Measurements from ENCODE around the gene KLC1. TPM values are rescaled to one million over a fixed set of nuclear protein-coding genes. Genes with fewer than 3 reads are reported as not detected.
"Not testable (repeated sequence)": the region's sequence is repeated elsewhere in the genome, so short reads cannot be mapped to it uniquely, and the experiment has no call there.

Gene KLC1
- total RNA-seq, 1 donor from 2014 or later = 244 TPM

DNA sequence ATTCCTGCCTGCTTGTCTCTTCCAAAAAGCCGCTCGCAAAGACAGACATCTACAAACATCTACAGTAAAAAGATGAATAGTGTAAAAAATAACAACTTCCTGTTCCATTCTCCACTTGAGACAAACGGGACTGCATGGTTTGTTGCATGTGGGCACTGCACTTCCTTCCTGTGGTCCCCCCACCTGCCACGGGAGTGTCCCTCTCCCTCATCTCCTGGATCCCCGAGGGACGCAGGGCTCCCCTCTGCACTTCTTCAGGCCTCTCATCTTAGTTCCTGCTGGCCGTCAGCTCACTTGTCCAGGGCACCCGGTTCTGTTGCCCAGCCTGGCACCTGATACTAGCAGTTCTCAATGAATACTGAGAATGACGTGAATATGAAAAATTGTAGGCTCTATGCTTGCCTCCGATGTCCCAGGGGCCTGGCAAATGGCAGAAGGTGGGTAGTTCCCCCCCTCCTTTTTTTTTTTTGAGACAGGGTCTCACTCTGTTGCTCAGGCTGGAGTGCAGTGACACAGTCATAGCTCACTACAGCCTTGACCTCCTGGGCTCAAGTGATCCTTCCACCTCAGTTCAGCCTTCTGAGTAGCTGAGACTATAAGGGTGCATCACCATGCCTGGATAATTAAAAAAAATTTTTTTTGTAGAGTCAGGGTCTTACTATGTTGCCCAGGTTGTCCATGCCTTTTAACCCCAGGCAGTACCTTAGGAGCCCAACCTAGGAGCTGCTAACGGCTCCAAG, 3.5 kb upstream of the KLC1 start:
- no peak for DNase-seq (ENCODE audit: low read depth)

DNA sequence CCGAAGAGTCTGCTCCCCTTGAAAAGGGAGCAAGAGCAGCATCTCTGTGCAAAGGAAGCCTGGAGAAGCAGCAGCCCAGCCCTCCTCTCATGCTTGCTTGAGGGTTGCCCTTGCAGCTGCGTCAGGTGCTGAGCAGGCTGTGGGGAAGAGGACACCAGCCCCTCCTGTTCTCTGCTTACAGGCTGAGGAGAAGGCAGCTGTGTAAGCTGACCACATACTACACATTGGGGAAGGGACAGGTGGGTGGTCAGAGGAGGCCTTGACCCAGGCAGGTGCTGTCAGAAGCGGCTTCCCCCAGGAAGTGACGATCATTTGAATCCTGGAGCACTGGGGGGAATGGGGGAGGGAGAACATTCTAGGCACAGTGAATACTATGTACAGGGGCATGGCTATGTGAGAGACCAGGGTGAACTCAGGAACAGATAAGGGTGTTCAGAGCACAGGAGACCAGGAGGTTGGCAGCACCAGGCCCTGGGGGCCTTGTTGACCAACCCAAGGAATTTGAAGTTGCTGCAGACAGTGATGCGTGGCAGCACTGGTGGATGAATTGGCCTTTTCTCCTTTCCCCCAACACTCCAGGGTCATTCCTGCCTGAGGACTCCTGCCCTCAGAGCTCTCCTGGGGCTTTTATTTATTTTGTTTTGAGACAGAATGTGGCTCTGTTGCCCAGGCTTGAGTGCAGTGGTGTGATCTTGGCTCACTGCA, 2.7 kb upstream of the KLC1 start:
- DNase-seq (ENCODE audit: low read depth) = no peak

DNA sequence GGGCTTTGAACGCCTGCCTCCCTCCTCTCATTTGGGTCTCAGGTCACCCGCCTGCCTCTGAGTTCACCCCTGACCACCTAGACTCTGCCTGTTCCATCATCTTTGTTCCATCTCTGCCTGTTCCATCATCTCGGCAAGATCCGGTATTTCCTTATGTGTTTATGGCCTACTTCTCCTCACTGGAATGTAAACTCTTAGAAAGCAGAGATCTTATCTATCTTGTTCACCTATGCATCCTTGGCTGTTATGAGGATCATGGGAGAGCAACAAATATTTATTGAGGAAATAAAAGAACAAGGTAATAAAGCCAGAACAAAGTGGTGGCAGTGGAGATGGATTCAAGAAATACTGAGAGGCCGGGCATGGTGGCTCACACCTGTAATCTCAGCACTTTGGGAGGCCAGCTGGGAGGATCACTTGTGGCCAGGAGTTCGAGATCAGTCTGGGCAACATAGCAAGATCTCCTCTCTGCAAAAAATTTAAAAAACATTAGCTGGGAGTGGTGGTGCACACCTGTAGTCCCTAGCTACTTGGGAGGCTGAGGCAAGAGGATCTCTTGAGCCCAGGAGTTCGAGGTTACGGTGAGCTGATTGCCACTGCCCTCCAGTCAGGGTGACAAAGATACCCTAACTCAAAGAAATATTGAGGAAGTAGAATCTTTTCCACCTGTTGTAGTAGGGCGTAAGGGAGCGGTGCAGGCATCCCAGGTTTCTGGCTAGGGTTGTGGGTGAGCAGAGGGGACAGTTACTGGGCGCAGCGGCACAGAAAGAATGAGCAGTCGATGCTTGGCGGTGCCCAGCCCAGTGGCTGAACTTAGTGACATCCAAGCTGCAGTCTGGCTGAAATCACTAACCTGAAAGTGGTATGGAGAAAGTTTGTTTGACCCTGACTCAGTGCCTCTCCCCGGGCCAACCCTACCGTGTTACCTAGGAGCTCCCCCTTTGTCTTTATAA, 1.7 kb upstream of the KLC1 start:
- DNase-seq (ENCODE audit: low read depth) = no peak

DNA sequence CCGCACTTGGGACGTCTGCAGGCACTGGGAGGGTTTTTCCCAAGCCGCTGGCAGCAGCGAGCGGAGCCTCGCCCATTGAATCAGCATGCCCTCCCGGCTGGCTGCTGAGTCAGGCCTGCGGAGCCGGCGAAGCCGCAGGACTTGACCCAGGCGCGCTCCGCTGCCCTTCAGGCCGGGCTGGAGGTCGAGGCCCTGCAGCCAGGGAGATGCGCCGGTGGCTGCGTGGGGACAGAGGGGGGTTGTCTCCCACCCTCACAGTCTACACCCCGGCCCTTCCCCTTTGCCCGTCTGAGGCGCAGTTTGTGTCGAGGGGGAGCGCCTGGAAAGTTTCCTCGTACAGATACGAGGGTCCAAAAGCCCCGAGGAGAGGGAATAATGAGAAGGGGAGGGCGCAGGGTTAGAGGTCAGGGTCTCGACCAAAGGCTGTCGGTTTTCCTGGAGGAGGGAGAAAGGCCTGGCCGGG, 759 bp upstream of the KLC1 start:
- DNase-seq (ENCODE audit: low read depth) = peak; percentile 78

DNA sequence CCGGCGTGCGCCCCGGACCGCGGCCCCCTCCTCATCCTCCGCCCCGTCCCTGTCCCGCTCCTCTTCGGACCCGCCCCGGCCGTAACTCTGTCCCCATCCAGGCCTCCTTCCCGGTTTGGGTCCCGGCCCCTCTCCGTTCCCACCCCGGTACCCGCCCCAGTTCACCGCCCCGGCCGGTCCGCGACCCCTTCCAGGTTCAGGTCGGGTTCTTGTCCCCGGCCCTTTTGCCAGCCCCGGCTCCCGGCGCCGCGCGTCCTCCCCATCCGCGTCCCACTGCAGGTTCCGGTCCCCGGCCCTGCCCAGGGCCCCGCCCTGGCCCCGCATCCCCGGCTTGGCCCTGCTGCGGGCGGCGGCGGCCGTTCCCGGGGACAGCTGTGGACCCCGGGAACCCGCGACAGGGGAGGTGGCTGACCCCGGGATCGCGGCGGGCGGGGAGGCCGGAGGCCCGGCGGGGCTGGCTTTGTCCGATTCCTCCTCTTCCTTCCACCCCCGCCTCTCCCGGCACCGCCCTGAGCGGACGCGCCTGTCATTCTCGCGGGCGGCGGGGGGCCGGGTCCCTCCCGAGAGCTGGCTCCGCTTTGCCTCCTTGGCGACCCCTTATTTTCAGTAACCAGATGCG, 601 bp downstream of the KLC1 start:
- no peak for DNase-seq (ENCODE audit: low read depth)

DNA sequence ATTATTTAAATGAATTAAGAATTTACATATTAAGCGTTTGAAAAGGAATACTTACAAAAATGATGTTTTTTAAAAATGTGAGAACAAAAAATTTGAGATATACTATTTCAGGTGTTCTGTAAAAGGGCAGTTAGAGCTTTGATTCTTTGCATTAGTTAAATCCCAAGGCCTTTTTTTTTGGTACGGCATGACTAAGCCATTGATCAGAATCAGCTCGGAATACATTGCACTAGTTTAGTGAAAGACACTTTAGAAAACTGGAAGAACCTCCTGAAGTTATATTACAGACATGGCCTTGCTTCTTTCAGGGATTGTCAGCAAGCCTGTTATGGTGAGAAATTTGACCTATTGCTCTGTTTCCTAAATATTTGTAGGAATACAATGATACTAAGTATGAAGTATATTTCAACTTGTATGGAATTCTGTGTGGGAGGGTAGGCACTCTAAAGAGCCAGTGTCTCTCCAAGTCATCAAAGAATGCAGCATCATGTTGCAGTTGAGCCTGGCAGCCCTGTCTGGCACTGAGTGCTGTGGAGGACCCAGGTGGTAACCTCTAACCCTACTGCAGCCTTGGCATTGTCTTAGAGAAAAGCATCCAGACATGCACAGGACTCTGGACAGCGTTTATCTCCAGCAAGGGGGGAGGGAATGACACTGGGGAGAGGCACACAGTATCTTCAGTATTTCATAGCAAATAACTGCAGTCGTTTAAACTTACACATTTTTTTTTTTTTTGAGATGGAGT, 1.5 kb downstream of the KLC1 start:
- DNase-seq (ENCODE audit: low read depth) = no peak

DNA sequence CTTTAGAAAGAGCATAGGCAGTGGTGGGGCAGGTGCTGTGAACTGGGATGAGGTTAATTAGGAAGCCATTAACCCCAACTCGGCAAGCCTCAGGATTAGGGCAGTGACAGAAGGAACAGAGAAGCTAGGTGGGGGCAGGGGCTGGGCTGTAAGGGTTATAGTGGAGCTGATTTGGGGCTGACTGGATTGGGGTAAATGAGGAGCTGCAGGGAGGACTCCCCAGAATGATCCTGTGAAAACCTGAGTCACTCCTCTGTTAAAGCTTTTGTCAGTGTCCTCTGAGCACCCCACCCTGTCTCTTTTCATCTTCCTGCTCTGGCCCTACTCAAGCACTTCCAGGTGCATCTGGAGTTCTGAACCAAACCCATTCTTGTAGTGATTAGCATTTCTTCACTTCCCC, 4.4 kb downstream of the KLC1 start:
- DNase-seq (ENCODE audit: low read depth) = no peak

DNA sequence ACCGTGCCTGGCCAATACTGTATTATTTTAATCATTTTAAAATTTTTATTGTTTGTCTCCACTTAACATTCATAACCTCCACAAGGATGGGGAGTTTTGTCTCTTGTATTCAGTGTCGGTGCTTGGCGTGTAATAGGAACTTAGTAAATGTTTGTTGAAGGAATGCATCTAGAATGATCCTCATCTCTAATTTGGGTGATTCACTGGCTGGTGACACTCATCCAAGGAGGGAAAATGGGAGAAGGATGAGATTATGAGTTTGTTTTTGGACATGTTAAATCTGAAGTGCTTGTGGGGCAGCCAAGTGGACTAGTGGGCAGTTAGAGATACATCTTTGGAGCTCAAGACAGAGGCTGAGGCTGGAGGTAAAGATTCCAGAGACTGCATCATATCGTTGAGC, 5.1 kb downstream of the KLC1 start:
- DNase-seq (ENCODE audit: low read depth) = no peak

DNA sequence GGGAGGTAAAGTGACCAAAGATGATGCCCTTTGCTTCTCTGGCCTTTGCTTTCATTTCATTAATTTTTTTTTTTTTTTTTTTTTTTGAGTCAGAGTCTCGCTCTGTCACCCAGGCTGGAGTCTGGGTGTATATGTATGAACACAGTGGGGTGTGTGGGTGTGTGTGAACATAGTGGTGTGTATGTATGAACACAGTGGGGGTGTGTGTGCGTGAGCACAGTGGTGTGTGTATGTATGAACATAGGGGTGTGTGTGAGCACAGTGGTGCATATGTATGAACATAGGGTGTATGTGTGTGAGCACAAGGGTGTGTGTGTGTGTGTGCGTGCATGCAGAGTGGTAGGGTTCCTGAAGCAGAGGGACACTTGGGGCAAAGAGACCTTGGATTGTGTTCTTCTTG, 9.6 kb downstream of the KLC1 start:
- no peak for DNase-seq (ENCODE audit: low read depth)

DNA sequence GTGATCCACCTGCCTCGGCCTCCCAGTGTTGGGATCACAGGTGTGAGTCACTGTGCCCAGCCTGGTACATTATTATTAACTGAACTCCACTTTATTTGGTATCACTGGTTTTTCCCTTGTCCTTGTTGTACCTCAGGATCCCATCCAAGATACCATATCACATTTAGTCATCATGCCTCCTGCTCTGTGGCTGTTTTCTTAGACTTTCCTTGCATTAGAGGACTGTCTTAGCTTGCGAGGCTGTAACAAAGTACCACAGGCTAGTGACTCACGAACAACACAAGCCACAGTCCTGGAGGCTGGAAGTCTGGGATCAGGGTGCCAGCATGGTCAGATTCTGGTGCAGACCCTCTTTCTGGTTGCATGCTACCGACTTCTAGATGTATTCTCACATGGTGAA, 12.2 kb downstream of the KLC1 start:
- peak; percentile 64 for DNase-seq (ENCODE audit: low read depth)

DNA sequence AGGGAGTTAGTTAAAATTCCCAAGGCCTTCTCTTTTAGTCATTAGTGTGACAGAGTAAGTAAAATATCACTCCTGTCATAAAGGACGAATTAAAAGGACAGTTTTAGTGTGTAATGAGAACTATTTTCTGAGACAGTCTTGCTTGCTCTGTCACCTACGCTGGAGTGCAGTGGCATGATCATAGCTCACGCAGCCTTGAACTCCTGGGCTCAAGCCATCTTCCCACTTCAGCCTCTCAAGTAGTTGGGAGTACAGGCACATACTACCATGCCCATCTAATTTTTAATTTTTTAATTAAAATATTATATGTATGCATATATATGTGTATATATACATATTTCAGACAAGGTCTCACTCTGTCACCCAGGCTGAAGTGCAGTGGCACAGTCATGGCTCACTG, 17.2 kb downstream of the KLC1 start:
- DNase-seq (ENCODE audit: low read depth) = no peak

DNA sequence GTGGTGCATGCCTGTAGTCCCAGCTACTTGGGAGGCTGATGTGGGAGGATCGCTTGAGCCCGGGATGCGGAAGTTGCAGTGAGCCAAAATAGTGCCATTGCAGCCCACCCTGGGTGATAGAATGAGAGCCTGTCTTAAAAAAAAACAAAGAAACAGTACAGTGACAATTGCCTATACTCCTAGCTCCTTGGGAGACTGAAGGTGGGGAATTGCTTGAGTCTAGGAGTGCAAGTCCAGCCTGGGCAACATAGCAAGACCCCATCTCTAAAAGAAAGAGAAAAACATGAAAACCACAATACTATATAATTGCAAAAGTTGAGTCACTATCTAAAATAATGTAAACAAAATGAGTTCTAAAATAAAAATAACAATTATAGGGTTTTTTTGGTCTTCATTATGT, 20.0 kb downstream of the KLC1 start:
- no peak for DNase-seq (ENCODE audit: low read depth)

DNA sequence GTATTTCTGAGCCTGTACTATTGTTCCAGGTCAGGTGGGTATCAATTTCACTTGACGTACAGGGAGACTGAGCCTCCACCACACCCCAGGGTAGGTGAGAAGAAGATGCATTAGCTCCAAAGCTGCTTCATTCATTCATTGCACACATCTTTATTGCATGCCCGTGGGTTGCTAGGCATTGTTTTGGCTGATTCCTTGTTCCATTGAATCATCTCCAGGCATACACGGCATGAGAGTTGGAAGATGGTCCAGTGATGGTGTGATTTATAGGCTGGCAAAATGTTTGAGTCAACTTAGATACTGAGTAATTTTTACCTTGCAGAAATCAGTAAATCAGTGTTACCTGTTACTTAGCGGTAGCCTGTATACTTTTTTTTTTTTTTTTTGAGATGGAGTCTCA, 21.2 kb downstream of the KLC1 start:
- no peak for DNase-seq (ENCODE audit: low read depth)

DNA sequence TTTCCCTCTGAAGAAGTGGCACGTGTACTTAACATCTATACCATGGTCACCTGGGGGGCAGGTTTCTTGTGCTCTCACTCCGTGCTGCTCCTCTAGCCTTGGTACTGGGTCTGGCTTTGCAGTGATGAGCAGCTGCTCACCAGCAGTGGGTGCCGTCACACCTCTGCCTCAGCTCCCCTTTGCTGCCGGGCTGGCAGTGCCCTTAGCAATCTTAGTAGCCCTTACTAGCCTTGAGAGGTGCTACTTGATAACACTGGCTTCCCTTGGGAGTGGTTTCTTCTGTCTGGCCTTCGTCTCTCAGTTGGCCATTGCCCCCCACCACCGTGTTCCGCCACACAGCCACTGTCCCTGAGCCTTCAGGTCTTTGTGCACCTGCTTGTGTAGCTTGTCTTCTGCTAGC, 22.6 kb downstream of the KLC1 start:
- DNase-seq (ENCODE audit: low read depth) = no peak

DNA sequence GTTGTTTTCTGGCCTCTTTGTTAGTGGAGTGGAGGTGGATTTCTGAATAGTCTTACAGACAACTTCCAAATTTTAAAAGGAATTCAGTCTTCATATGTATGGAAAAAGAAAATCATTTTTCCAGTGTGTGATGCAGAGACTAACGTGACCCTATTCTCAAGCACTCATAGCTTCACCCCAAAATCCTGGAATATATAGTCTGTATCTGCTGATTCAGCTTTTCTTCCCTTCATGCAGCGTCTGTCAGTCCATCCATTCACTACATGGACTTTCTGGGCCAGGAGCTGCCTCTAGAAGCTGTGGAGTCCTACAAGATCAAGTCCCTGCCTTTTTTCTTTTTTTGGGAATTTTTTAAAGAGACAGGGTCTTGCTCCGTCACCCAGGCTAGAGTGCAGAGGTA, 23.8 kb downstream of the KLC1 start:
- DNase-seq (ENCODE audit: low read depth) = no peak

DNA sequence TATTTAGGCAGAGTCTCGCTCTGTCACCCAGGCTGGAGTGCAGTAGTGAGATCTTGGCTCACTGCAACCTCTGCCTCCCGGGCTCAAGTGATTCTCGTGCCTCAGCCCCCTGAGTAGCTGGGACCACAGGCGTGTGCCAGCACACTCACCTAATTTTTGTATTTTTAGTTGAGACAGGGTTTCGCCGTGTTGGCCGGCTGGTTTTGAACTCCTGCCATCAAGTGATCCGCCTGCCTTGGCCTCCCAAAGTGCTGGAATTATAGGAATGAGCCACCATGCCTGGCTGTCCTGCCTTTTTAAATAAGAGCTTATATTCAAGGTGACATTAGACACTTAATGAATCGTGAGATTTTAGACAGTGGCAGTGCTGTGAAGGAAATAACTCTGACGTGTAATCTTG, 24.3 kb downstream of the KLC1 start:
- DNase-seq (ENCODE audit: low read depth) = not testable (repeated sequence)

DNA sequence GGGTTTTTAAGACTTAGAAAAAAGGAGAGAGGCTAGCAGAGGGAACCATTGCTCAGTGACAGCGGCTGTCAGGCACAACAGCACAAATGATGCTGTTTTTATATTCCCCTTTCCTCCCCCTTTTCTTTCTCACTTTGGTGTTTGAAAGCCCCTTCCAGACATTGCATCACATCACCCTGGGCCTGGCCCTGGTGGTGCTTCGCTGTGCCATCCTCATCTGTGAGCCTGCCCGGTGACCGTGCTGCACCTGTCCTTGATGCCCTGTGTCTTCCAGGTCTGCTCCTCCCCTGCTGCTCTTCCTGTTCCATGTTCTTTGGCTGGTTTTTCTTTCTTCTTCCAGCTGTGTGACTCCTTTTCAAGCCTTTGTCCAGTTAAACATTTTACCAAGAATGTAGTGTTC, 24.8 kb downstream of the KLC1 start:
- DNase-seq (ENCODE audit: low read depth) = no peak

DNA sequence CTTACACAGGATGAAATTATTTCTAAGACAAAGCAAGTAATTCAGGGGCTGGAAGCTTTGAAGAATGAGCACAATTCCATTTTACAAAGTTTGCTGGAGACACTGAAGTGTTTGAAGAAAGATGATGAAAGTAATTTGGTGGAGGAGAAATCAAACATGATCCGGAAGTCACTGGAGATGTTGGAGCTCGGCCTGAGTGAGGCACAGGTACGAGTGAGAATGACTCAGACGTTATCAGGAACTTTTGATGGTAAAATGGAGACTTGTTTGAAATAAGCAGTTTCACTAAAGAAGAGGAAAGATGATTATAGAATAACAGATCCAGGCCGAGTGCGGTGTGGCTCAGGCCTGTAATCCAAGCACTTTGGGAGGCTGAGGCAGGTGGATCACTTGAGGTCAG, 25.6 kb downstream of the KLC1 start:
- no peak for DNase-seq (ENCODE audit: low read depth)

DNA sequence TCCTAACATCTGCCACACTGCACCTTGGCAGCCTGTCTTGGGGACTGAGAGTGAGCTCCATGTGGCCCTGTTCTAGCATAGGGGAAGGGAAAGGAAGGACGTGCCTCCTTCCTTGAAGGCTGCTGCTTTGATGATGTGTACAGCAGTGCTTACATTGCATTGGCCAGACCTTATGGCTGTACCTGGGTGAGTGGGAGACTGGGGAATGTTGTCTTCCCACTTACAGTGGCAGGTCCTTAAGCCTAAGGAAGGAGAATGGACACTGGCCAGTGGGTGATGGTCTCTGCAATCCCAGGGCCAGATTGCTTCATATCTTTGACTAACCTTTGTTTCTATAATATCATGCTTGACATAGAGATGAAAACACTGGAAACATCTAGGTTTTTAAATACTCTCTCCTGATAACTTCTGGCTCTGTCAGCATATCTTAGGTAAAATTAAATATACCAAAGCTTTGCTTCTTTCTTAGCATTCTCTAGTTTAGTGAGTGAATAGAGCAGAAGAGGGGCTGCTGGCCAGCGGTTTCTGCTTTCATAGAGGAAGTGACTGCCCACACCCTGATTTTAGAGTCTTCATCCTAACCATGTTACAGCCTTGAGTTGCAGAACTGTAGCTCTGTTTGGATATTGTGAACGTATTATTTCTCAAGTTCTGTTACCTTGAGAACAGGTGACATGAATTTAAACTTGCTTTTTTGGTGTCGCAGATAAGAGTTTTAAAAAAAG, 27.2 kb downstream of the KLC1 start:
- no peak for DNase-seq (ENCODE audit: low read depth)

DNA sequence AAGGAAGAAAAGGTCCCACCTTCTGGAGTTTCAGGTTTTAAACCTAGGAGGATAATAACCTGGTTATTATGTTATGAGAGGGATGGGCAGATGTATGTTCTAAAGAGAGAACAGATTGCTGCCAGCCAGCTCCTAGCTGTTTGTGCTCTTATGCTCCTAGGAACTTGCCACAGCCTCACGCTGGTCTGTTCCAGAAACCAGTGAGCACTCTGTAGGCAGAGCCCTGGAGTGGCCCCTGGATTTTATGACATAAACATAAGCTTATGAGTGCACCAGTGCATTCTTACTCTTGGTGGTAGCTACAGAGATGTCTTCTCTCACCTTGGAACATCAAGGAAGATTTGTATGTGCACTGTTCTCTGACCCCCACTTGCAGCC, 27.7 kb downstream of the KLC1 start:
- no peak for DNase-seq (ENCODE audit: low read depth)

DNA sequence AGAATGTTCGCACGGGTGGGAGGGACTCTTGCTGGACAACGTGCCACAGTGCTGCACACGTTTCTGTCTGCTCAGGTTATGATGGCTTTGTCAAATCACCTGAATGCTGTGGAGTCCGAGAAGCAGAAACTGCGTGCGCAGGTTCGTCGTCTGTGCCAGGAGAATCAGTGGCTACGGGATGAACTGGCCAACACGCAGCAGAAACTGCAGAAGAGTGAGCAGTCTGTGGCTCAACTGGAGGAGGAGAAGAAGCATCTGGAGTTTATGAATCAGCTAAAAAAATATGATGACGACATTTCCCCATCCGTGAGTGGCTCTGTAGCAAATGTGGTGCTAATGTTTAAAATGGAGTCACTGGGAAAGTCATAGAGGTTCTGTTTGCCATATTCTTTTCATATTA, 28.5 kb downstream of the KLC1 start:
- no peak for DNase-seq (ENCODE audit: low read depth)

Data from renal cortical epithelial cell (primary cell).